SK-N-SH (cell line): ENCODE data around the gene LCP2. TPM values are rescaled to one million over a fixed set of nuclear protein-coding genes. Genes with fewer than 3 reads are reported as not detected.

Experiments
- CTCF ChIA-PET: fragments of 300-600, 350-600 bp; formaldehyde crosslinking; extraction: SDS; loops from one replicate; lab custom pipeline; 2021; lab: Yijun Ruan, JAX
- POLR2A ChIA-PET: fragments of 350-600 bp; sonication (Branson Sonifier 250); formaldehyde crosslinking; extraction: SDS; loops from one replicate; lab custom pipeline; 2020; ENCODE audit warnings: antibody characterized with exemption, inconsistent platforms; lab: Yijun Ruan, JAX
- DNase-seq: peaks from one replicate; pipeline ENCODE4 v3.0.0; 2012
- H2AFZ ChIP-seq: fragments of 200-600 bp; sonication (generic); 2 replicates; pipeline ENCODE4 v1.8.1; 2016; ENCODE audit warnings: antibody characterized with exemption, mild to moderate bottlenecking, low read depth
- H3F3A ChIP-seq: fragments of 200-600 bp; sonication (generic); replicated peaks from 2 replicates; pipeline ENCODE3; 2016; ENCODE audit warnings: antibody characterized with exemption, mild to moderate bottlenecking; ENCODE audit not compliant: insufficient read depth
- H3K27ac ChIP-seq, 2 experiments: fragments of 200-500 bp in 1 of 2; fragments of 200-600 bp in 1 of 2; sonication (Bioruptor generic) in 1 of 2; sonication (generic), shearing (Covaris generic) in 1 of 2; 2 replicates each; pipeline versions ENCODE4 v1.5.1 to v1.6.1; 2014 to 2016; ENCODE audit warnings: low read depth in 2 of 2, inconsistent platforms in 1 of 2, low read length in 1 of 2, mild to moderate bottlenecking in 1 of 2, mixed read lengths in 1 of 2
- H3K27me3 ChIP-seq: fragments of 200-600 bp; sonication (generic), shearing (Covaris generic); 2 replicates; pipeline ENCODE4 v1.6.1; 2016; ENCODE audit warnings: mixed run types; ENCODE audit not compliant: insufficient read depth
- H3K36me3 ChIP-seq, 2 experiments: fragments of 200-500 bp in 1 of 2; fragments of 200-600 bp in 1 of 2; sonication (Bioruptor generic) in 1 of 2; sonication (generic) in 1 of 2; replicated peaks in 1 of 2; 2 replicates each; pipeline versions ENCODE3 to v1.5.1; 2014 to 2016; ENCODE audit warnings: low read length in 1 of 2, mild to moderate bottlenecking in 1 of 2; ENCODE audit not compliant: insufficient read depth in 2 of 2, control insufficient read depth in 1 of 2
- H3K4me1 ChIP-seq, 2 experiments: fragments of 200-500 bp in 1 of 2; fragments of 200-600 bp in 1 of 2; sonication (Bioruptor generic) in 1 of 2; sonication (generic), shearing (Covaris generic) in 1 of 2; 2 replicates each; pipeline versions ENCODE4 v1.5.1 to v1.6.1; 2014 to 2016; ENCODE audit warnings: low read depth in 1 of 2, low read length in 1 of 2, mixed run types in 1 of 2; ENCODE audit not compliant: insufficient read depth in 2 of 2, control insufficient read depth in 1 of 2
- H3K4me2 ChIP-seq: fragments of 200-600 bp; sonication (generic), shearing (Covaris generic); 2 replicates; pipeline ENCODE4 v1.6.1; 2017; ENCODE audit warnings: mixed run types
- H3K4me3 ChIP-seq, 2 experiments: fragments of 200-500 bp in 1 of 2; fragments of 200-600 bp in 1 of 2; sonication (Bioruptor generic) in 1 of 2; sonication (generic), shearing (Covaris generic) in 1 of 2; 2 replicates each; pipeline versions ENCODE4 v1.5.1 to v1.8.1; 2014 to 2016; ENCODE audit warnings: low read depth in 2 of 2, inconsistent platforms in 1 of 2, low read length in 1 of 2, mild to moderate bottlenecking in 1 of 2, mixed read lengths in 1 of 2, moderate library complexity in 1 of 2
- H3K79me2 ChIP-seq: fragments of 200-600 bp; sonication (generic); 2 replicates; pipeline ENCODE4 v1.8.1; 2017; ENCODE audit warnings: mild to moderate bottlenecking; ENCODE audit not compliant: insufficient read depth
- H3K9ac ChIP-seq: fragments of 200-600 bp; sonication (generic); 2 replicates; pipeline ENCODE4 v1.6.1; 2017; ENCODE audit warnings: mixed run types
- H3K9me2 ChIP-seq: fragments of 200-600 bp; sonication (generic); 2 replicates; pipeline ENCODE4 v1.6.1; 2017; ENCODE audit warnings: mixed run types
- H3K9me3 ChIP-seq: fragments of 200-600 bp; sonication (generic); 2 replicates; pipeline ENCODE4 v1.6.1; 2017; ENCODE audit warnings: mixed run types, mild to moderate bottlenecking, moderate library complexity
- H4K20me1 ChIP-seq: fragments of 200-600 bp; sonication (generic); 2 replicates; pipeline ENCODE4 v1.6.1; 2017; ENCODE audit warnings: mild to moderate bottlenecking, mixed run types; ENCODE audit not compliant: insufficient read depth
- ELF1 ChIP-seq: IDR thresholded peaks from 2 replicates; pipeline ENCODE4 v1.4.0; 2012
- FOXJ3 ChIP-seq: sonication (generic); formaldehyde crosslinking; IDR thresholded peaks from 2 replicates; pipeline ENCODE4 v1.5.1; 2020; ENCODE audit warnings: mild to moderate bottlenecking, missing genetic modification reagents
- GABPA ChIP-seq: IDR thresholded peaks from 2 replicates; pipeline ENCODE4 v1.4.0; 2012; ENCODE audit warnings: low read depth, mild to moderate bottlenecking
- IRF3 ChIP-seq: fragments of 150-350 bp; IDR thresholded peaks from 2 replicates; pipeline ENCODE4 v1.6.1; 2016; ENCODE audit warnings: mild to moderate bottlenecking, low read depth, low read length
- MAX ChIP-seq: IDR thresholded peaks from 2 replicates; pipeline ENCODE4 v1.4.0; 2012; ENCODE audit warnings: low read depth
- NFIC ChIP-seq: IDR thresholded peaks from 2 replicates; pipeline ENCODE4 v1.4.0; 2012; ENCODE audit warnings: borderline replicate concordance
- NRF1 ChIP-seq: IDR thresholded peaks from 2 replicates; pipeline ENCODE4 v1.6.1; 2012; ENCODE audit warnings: low read depth, mild to moderate bottlenecking, low read length
- RAD21 ChIP-seq: IDR thresholded peaks from 2 replicates; pipeline ENCODE4 v1.6.1; 2012; ENCODE audit warnings: mild to moderate bottlenecking, low read length
- SMC3 ChIP-seq: IDR thresholded peaks from 2 replicates; pipeline ENCODE4 v1.6.1; 2012; ENCODE audit warnings: low read depth, low read length, improper control_type of control experiment
- WGBS: methylation state at CpG from one replicate; pipeline ENCODE4 v1.1.6; 2017; ENCODE audit warnings: low lambda C conversion rate; 5-methylcytosine and 5-hydroxymethylcytosine counted together
- polyA plus RNA-seq, 3 experiments: library from polyadenylated mRNA; depleted of rRNA; stranded (reverse); fragments of >200 nt; gene quantifications; 2 replicates each; pipeline ENCODE4 v1.2.3, GENCODE V29; 2012
- TF ChIP-seq, protein P1 (sequence below): fragments of 200-600 bp; sonication (generic); IDR thresholded peaks from 2 replicates; pipeline ENCODE4 v1.6.1; 2017; ENCODE audit warnings: antibody characterized with exemption, mild to moderate bottlenecking, moderate library complexity

The LCP2 gene
- polyA plus RNA-seq, 1 of the 3 experiments (the other 2 are of a cell fraction): not detected

DNA sequence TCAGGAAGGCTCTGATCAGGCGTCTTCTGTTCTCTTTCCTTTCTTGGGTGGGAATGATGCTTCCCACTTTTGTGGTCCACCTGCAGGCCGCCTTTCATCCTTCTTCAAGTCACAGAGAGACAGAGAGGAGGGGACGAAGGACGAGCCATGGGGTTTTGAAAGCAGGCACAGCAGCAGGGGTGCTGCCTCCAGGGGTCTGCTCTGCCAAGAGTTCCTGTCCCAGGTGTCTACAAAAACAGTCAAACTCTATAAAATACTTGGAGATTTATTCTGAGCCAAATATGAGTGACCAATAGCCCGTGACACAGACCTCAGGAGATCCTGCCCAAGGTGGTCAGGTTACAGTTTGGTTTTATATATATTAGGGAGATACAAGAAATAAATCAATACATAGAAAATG, 34.5 kb upstream of the LCP2 start:
- DNase-seq: no peak
- whole genome bisulfite sequencing: 62% methylated on average over 5 of the region's 5 CpGs
- H3F3A ChIP-seq: no peaks in the 10 kb centered on the region
- no peaks in the 10 kb centered on the region; a peak in 1 of 4 replicates for H3K4me1 ChIP-seq
- H3K9ac ChIP-seq: no peak overlapping the region
- TF ChIP-seq FOXJ3 (CRISPR knock-in tag): no peak
- no peak for TF ChIP-seq SMC3
- no peak overlapping the region for H3K27ac ChIP-seq
- H4K20me1 ChIP-seq: no peaks in the 10 kb centered on the region
- no peak overlapping the region for H3K4me2 ChIP-seq
- H3K9me2 ChIP-seq: no peaks in the 10 kb centered on the region
- ChIA-PET CTCF (interaction anchor here (0.6 to 1.1 kb wide), 2 partner anchors 38 to 1550 kb away, joined by 3 read pairs; no protein-coding TSS in a partner anchor), POLR2A (no interaction called here)
- no peaks in the 10 kb centered on the region for H3K36me3 ChIP-seq
- H3K4me3 ChIP-seq: no peak overlapping the region
- no peak overlapping the region for H2AFZ ChIP-seq
- no peaks in the 10 kb centered on the region for H3K9me3 ChIP-seq
- no peaks in the 10 kb centered on the region for H3K79me2 ChIP-seq
- H3K27me3 ChIP-seq: no peaks in the 10 kb centered on the region

DNA sequence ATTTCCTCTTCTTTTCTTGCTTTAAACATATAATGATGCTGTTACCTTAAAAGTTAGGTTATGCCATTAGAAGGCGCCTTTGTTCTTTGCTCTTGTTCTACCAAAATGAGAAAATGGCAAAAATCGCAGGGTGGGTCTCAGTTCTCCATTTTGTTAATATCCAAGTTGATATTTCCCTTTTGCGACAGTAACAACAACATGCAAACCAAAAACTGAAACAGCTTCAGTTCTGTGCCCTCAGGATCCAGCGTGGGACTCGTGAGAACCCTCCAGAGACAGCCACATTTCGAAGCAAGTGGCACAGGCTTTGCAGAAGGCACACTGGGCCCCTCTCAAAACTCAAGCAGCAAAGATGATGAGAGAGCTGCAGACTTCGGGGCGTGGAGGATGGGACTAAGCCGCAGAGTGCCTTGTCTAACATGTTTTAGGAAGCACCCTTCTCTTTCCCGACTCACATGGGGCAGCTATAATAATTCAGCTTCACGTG, 33.0 kb upstream of the LCP2 start:
- DNase-seq: no peak
- Histone ChIP-seq H3F3A (no peaks in the 10 kb centered on the region), H3K36me3 (no peaks in the 10 kb centered on the region), H3K4me2 (no peak overlapping the region), H3K9me2 (no peaks in the 10 kb centered on the region), H4K20me1 (no peaks in the 10 kb centered on the region), H3K9me3 (no peaks in the 10 kb centered on the region), H3K27ac (no peak overlapping the region), H3K79me2 (no peaks in the 10 kb centered on the region), H3K4me1 (no peaks in the 10 kb centered on the region; a peak in 1 of 4 replicates), H3K4me3 (no peak overlapping the region), H3K9ac (no peak overlapping the region), H2AFZ (no peak overlapping the region), H3K27me3 (no peaks in the 10 kb centered on the region)
- WGBS: 75% methylated on average over 11 of the region's 11 CpGs
- CTCF ChIA-PET: interaction anchor here (1.6 kb wide), 1 partner anchor 303 kb away, joined by 4 read pairs; no protein-coding TSS in a partner anchor
- POLR2A ChIA-PET: no interaction called here
- TF ChIP-seq MAX (no peak), IRF3 (no peak), RAD21 (no peak), NFIC (no peak), SMC3 (no peak), ELF1 (no peak), GABPA (no peak), NRF1 (no peak)
- TF ChIP-seq, protein P1, sequence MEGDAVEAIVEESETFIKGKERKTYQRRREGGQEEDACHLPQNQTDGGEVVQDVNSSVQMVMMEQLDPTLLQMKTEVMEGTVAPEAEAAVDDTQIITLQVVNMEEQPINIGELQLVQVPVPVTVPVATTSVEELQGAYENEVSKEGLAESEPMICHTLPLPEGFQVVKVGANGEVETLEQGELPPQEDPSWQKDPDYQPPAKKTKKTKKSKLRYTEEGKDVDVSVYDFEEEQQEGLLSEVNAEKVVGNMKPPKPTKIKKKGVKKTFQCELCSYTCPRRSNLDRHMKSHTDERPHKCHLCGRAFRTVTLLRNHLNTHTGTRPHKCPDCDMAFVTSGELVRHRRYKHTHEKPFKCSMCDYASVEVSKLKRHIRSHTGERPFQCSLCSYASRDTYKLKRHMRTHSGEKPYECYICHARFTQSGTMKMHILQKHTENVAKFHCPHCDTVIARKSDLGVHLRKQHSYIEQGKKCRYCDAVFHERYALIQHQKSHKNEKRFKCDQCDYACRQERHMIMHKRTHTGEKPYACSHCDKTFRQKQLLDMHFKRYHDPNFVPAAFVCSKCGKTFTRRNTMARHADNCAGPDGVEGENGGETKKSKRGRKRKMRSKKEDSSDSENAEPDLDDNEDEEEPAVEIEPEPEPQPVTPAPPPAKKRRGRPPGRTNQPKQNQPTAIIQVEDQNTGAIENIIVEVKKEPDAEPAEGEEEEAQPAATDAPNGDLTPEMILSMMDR: no peak
- TF ChIP-seq, all 33 proteins: peak for 0
